ENCODE measurements around the gene DPAGT1. TPM values are rescaled to one million over a fixed set of nuclear protein-coding genes. Genes with fewer than 3 reads are reported as not detected.
A peak's percentile ranks its signal among the peaks of the same experiment; 100 is the strongest.

DPAGT1 gene
- total RNA-seq, 4 donors from 2014 or later: 18.5 to 29.9 (median 26.7) TPM

DNA sequence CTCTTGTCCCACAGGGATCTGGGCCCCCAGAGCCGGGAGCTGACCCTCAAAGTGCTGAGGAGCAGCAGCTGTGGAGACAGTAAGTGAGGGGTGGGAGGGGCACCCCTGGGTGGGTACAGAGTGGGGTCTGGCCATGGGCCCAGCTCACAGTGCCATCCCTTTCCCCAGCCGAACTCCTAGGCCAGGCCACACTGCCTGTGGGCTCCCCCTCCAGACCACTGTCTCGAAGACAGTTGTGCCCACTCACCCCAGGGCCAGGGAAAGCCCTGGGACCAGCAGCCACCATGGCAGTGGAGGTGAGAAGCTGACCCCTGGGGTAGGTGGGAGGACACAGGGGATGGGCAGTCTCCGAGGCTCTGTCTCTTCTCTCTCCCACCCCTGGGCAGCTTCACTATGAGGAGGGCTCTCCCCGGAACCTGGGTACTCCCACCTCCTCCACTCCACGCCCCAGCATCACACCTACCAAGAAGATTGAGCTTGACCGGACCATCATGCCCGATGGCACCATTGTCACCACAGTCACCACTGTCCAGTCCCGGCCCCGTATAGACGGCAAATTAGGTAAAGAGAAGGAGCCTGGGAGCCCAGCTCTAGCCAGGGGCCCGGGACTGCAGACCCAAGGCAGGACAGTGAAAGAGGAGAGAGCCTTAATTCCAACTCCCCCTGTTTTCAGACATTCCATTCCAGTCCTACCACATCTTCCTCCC lies 10.8 kb upstream of the DPAGT1 start:
- Histone ChIP-seq H3K27me3 (no peaks in the 10 kb centered on the region), H3K4me3 (no peak overlapping the region), H3K27ac (no peak overlapping the region), H3K36me3 (peaks cover 18 to 78% (median 20%) of the 10 kb centered on the region in 3 donors), H3K9me3 (no peaks in the 10 kb centered on the region), H3K4me1 (peaks cover 6 to 48% (median 13%) of the 10 kb centered on the region in 3 donors)
- intact Hi-C loops (cut with DNase I): no loop called here
- WGBS, 2 donors: 92 to 96% methylated on average over 6 to 7 of the region's 12 CpGs
- TF ChIP-seq, protein P1, sequence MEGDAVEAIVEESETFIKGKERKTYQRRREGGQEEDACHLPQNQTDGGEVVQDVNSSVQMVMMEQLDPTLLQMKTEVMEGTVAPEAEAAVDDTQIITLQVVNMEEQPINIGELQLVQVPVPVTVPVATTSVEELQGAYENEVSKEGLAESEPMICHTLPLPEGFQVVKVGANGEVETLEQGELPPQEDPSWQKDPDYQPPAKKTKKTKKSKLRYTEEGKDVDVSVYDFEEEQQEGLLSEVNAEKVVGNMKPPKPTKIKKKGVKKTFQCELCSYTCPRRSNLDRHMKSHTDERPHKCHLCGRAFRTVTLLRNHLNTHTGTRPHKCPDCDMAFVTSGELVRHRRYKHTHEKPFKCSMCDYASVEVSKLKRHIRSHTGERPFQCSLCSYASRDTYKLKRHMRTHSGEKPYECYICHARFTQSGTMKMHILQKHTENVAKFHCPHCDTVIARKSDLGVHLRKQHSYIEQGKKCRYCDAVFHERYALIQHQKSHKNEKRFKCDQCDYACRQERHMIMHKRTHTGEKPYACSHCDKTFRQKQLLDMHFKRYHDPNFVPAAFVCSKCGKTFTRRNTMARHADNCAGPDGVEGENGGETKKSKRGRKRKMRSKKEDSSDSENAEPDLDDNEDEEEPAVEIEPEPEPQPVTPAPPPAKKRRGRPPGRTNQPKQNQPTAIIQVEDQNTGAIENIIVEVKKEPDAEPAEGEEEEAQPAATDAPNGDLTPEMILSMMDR (IDR thresholded peaks at IDR 0.05): no peak
- no peak for DNase-seq

DNA sequence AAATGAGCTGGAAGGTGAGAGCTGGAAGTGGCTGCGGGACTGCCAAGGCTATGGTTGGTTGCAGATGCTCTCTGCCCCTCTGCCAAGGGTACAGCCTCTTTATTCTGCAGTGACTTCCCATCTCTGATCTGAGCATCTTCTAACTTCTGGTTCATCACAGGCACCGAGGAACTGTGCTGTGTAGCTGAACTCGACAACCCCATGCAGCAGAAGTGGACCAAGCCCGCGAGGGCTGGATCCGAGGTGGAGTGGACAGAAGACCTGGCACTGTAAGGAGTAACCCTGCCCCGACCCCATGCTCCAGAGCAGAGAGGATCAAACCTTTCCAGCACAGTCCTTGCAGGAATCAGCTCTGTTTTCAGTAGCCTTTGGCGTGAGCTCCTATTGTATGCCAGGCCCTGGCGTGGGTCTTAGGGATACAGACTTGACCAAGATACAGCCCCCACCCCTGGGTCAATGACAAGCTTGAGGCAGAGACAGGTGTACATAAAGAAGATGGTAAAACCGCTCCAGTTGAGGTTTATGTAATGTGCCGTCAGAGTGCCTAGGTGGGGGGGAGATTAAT lies 9.8 kb upstream of the DPAGT1 start:
- TF ChIP-seq, protein P1 (IDR thresholded peaks at IDR 0.05): no peak
- no peak for TF ChIP-seq POLR2A (IDR thresholded peaks at IDR 0.05)
- no peaks in the 10 kb centered on the region for H3K27me3 ChIP-seq
- no peaks in the 10 kb centered on the region for H3K9me3 ChIP-seq
- intact Hi-C loops (cut with DNase I): no loop called here
- 74 to 86% methylated on average over 4 of the region's 11 CpGs for WGBS, 2 donors
- peaks cover 14 to 67% (median 18%) of the 10 kb centered on the region in 3 donors for H3K36me3 ChIP-seq
- no peak overlapping the region for H3K4me3 ChIP-seq
- H3K4me1 ChIP-seq: peaks cover 11 to 57% (median 16%) of the 10 kb centered on the region in 3 donors
- no peak overlapping the region for H3K27ac ChIP-seq
- no peak for DNase-seq

DNA sequence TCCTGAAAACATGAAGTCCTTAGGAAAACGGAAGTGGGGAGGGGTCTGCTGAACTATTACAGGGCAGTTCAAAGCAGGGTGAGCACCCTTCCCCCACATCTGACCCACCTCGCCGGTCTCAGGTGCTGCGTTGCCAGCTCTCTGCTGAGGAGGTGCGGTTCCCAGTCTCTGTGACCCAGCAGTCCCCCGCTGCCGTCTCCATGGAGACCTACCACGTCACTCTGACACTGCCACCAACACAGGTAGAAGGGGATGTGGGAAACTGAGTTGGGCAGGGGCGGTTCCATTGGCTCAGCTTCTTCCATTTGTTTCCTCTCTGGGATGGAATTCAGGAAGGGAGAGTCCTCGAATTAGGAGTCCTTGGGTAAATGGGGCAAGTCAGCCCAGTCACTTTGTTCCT lies 8.8 kb upstream of the DPAGT1 start:
- H3K4me1 ChIP-seq: peaks cover 14 to 61% (median 19%) of the 10 kb centered on the region in 3 donors
- 81 to 87% methylated on average over 9 to 10 of the region's 10 CpGs for WGBS, 2 donors
- no peaks in the 10 kb centered on the region for H3K27me3 ChIP-seq
- no peak for TF ChIP-seq POLR2A (IDR thresholded peaks at IDR 0.05)
- TF ChIP-seq, protein P1 (IDR thresholded peaks at IDR 0.05): no peak
- H3K27ac ChIP-seq: no peak overlapping the region
- no peak for DNase-seq
- intact Hi-C loops (cut with DNase I): no loop called here
- no peak overlapping the region for H3K4me3 ChIP-seq
- H3K9me3 ChIP-seq: no peaks in the 10 kb centered on the region
- peaks cover 14 to 57% (median 18%) of the 10 kb centered on the region in 3 donors for H3K36me3 ChIP-seq

DNA sequence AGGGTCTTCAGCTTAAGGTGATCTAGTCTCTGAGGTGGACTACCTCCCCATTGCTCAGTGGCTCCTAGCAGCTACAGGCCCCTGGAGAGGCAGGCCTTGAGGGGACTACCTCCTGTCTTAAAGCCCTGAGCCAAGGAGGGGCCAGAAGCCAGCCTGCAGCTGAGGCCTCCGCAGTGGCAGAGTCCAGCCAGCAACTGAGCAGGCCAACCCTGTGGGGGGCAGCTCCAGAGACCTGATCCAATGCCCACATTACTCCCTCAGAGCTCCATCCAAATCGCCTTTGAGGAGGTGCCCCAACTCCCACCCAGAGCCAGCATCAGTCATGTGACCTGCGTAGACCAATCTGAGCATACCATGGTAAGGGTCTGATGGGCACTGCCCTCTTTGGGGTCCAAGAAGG lies 8.2 kb upstream of the DPAGT1 start:
- intact Hi-C loops (cut with DNase I): no loop called here
- Histone ChIP-seq H3K27me3 (no peaks in the 10 kb centered on the region), H3K4me3 (no peak overlapping the region), H3K27ac (no peak overlapping the region), H3K4me1 (peaks cover 14 to 61% (median 19%) of the 10 kb centered on the region in 3 donors), H3K36me3 (peaks cover 14 to 51% (median 18%) of the 10 kb centered on the region in 3 donors), H3K9me3 (no peaks in the 10 kb centered on the region)
- 86 to 100% methylated on average over 1 of the region's 3 CpGs for WGBS, 2 donors
- DNase-seq: no peak
- TF ChIP-seq POLR2A (IDR thresholded peaks at IDR 0.05): no peak
- TF ChIP-seq, protein P1 (IDR thresholded peaks at IDR 0.05): no peak

DNA sequence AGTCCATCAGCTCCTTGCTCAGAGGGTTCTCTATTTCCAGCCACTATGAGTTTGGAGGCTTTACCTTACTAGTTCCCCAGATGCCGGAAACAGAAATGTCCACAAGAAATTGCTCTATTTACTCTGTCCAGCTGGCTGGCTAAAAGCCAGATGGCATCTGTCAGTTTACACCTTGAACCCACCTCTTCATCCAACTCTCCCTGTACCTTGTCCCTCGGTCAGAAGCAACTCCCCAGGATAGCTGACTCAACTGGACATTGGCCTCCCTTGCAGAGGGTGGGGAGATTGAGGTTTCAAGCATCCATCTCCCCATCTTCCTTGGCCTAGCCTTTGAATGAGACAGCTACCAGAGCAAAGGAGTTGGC lies 7.2 kb upstream of the DPAGT1 start:
- Histone ChIP-seq H3K36me3 (peaks cover 11 to 41% (median 11%) of the 10 kb centered on the region in 3 donors), H3K4me3 (peak overlapping the region in 2 of 4 donors; percentile 97 to 99), H3K27ac (peak overlapping the region in 1 of 4 donors; percentile 95), H3K9me3 (no peaks in the 10 kb centered on the region), H3K4me1 (peaks cover 14 to 61% (median 19%) of the 10 kb centered on the region in 3 donors), H3K27me3 (no peaks in the 10 kb centered on the region)
- intact Hi-C loops (cut with DNase I): no loop called here
- WGBS, 2 donors: 67 to 100% methylated on average over 1 to 2 of the region's 2 CpGs
- no peak for TF ChIP-seq POLR2A (IDR thresholded peaks at IDR 0.05)
- DNase-seq: no peak

All from esophagus squamous epithelium (tissue), 5 donors.